Fibroblast of gingiva (primary cell): ENCODE measurements around the gene ZNF532.
A peak's percentile ranks its signal among the peaks of the same experiment; 100 is the strongest.
"Not testable (repeated sequence)": the region's sequence is repeated elsewhere in the genome, so short reads cannot be mapped to it uniquely, and the experiment has no call there.

Experiments
- DNase-seq: peaks from one replicate; pipeline ENCODE4 v3.0.0-alpha.2; 2011; ENCODE audit warnings: low read depth

Gene ZNF532

DNA sequence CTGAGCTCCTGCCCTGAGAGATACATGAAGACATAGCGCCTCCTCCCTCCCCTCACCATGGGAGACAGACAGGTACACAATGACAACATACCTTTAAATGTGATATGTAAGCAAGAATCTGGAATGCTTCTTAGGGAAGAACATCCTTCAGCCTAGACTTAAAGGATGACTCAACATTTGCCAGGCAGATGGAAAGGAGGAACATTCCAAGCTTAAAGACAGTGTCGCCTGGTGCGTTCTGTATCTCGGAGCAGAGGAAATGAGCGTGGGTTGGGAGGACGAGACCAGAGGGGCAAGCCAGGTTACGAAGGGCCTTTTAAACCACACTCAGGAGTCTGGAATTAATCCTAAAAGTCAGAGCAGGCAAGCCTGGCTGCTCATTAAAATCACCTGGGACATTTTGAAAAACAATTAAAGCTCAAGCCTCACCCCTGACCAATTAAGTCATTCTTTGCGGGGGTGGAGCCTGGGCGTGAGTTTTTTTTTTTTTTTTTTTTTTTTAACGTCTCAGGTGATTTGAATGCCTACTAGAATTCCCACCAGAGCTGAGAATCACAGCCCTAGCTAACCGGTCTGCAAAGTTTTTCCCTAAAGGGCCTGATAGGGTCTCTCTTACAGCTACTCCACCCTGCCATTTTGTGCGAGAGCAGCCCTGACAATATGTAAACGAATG lies 143.8 kb downstream of the ZNF532 start:
- DNase-seq, result peak; percentile 21

DNA sequence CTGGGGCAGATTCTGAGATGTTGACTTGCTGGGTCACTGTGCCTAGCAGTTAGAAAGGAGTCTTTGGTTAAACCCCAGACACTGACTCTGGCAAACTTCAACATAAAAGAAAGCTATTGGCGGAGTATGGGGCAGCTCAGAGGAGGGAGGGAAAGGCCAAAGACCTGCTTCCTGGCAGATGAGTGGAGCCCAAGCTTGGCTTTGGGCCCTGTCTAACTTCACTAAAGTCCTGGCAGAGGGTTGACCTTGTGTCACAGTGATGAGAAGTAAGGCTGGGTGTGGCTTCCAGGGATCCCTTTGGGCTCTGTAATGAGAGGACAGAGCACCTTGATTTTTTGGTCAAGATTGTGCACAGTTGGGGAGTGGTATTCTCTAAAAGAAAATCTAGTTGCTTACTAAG lies 145.2 kb downstream of the ZNF532 start:
- DNase-seq, result no peak

- no peak for DNase-seq
These were observed 146.6 kb downstream of the ZNF532 start for GRCh38 chr18:59011289-59011688.

- DNase-seq, result no peak
These were observed 147.1 kb downstream of the ZNF532 start for GRCh38 chr18:59011786-59012185.

DNA sequence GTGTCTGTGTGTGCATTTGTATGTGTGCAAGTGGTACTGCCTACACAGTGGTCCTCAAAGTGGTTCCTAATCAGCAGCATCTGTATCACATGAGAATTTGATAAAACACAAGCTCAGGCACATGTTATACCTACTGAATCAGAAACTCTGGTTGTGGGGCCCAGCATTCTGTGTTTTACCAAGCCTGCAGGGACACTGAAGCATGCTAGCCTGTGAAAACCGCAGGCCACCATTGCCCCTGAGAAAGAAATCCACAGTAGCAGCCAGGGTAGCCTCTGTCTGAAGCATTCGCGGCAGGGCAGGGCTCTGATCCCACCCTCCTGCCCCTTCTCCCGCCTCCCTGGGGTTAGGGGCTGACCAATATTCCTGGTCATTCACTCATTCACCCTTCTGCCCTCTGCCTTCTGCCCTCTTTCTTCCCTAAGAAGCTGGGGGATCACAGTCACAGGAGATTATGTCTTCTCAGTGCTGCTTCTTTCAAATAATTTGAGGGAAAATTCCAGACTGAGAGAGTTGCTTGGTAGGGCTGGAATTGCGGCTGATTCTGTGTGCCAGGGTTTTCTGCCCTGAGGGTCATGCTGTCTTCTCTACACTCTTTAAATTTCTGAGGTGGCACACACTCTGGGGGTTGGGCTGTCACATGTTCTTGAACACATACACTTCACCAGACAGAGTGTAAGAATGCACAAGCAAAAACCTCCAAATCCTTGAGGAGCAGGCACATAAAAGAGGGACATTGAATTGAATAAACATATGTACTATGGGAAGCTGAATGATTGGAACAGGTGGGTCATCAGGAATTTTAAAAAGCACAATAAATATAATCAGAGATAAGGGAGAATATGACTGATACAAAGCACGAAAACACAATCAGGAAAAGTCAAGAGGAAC lies 148.4 kb downstream of the ZNF532 start:
- DNase-seq, result no peak

GRCh38 chr18:59013744-59014143 lies 149.1 kb downstream of the ZNF532 start:
- no peak for DNase-seq

- no peak for DNase-seq
These were observed 151.0 kb downstream of the ZNF532 start for GRCh38 chr18:59015531-59016152.

DNA sequence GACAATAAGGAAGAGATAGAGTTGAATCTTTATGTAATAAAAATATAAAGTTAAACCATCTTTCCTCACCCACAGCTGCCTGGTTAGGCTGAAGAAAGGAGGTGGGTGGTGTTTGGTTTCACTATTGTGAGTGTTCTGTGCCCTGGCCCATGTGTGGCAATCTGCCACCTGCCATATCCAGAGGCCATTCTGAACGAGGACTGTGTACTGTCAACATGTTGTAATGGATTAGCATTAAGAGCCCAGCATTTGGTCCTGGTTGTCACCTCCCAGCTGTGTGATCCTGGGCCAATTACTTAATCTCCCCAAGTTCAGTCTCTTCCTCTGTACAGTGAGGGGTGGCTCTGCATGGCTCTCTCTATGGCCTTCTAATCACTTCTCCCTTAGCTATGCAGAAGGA lies 156.8 kb downstream of the ZNF532 start:
- no peak for DNase-seq

- peak; percentile 90 for DNase-seq
These were observed 157.7 kb downstream of the ZNF532 start for GRCh38 chr18:59022167-59022945.

DNA sequence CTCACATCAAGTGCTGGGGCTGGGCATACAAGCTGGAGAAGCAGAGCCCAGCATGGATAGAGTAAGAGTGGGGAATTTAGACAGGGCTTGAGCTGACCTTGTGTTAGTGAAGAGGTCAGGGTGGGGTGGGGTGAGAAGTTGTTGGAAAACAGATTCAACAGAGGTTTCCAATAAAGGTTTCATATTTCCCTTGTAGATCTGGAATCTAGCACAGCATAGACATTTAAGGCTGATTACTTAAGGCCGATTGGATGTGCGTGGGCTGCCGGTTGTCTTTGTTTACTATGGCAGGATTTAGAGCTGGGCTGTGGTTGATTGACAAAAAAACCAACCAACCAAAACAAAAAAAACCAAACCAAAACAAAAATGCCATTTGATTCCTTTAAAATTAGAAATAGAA lies 160.2 kb downstream of the ZNF532 start:
- DNase-seq, result peak; percentile 94

GRCh38 chr18:59025532-59025931 lies 160.9 kb downstream of the ZNF532 start:
- not testable (repeated sequence) for DNase-seq

- no peak for DNase-seq
These were observed 161.7 kb downstream of the ZNF532 start for GRCh38 chr18:59026364-59026763.

DNA sequence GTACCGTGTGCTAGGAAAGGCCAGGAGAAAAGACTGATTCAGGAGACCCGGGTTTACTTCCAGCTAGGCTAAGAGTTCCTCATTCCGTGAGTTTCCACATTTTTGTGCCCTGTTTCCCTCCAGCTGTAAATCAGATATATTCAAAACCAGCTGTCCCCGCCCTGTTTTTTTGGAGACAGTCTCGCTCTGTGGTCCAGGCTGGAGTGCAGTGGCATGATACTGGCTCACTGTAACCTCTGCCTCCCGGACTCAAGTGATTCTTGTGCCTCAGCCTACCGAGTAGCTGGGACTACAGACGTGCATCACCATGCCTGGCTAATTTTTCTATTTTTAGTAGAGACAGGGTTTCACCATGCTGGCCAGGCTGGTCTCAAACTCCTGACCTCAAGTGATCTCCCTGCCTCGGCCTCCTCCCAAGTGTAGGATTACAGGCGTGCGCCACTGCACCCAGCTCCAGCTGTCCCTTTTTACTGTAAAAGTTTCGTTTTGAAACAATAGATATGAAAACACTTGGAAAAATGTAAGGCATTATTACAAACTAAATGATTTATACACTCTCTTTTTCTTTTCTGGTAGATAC lies 162.2 kb downstream of the ZNF532 start:
- DNase-seq, result peak; percentile 64

DNA sequence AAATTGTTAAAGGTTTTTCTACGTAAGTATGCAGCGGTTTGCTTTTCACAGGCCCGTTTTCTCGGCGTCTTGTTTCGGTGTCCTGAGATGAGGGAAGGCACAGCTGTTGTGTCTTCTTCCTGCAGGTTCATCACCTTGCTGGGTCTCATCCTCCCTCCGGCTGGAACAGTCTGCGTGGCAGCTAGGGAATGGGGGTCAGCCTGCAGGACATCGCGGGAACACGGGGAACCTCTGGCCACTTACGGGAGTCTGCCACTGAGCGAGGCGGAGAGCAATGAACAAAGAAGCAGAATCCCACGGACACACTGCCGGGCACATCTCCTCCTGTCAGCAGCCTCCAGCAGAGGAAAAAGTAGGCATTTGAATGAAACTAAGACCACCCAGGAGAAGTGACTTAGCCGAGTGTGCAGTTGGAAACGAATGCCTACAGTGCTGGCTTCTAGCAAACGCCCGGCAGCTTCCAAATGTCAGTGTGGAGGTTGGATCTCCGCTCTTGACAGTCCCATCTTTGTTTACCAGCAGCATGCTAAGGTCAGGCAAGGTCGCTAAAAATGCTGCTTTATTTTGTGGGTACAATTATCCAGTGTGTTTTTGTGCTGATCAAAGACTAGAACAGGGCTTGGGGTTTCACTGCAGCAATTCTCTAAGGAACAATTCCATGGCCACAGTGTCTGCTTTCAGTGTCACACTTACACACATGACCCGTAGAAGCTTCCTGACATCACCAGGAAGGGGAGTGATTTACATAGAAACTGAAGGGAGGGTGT lies 165.2 kb downstream of the ZNF532 start:
- DNase-seq, result no peak

GRCh38 chr18:59032308-59032707 lies 167.6 kb downstream of the ZNF532 start:
- no peak for DNase-seq

- DNase-seq, result no peak
These were observed 168.7 kb downstream of the ZNF532 start for GRCh38 chr18:59033359-59033758.

- DNase-seq, result no peak
These were observed 169.3 kb downstream of the ZNF532 start for GRCh38 chr18:59033974-59034373.

DNA sequence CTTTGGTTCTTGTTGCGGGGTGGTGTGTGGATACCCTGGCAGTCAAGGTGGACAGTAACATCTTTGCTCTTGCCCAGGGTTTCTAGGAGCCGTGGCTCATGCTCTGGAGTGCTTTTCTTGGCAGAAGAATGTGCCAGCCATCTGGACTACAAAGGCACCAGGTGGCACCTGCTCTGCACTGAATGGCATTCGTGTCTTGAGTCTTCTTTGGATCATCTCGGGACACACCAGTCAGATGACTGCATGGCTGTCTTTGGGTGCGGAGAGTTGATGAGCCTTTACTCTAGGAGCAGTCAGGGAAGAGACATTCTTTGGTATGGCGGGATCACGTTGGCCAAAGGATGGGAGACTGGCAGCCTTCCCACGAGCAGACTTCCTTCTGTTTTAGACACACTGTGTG lies 170.9 kb downstream of the ZNF532 start:
- no peak for DNase-seq
